Astrocyte (in vitro differentiated cells and primary cell): ENCODE results near the gene RNASE11. TPM values are rescaled to one million over a fixed set of nuclear protein-coding genes. Genes with fewer than 3 reads are reported as not detected.

ENCODE experiments used
- DNase-seq: peaks from one replicate; pipeline ENCODE4 v3.0.0-alpha.2; 2010; ENCODE audit warnings: low read depth
- FAIRE-seq: peaks from 2 replicates; lab custom pipeline; 2011; peaks lifted over from hg19 to GRCh38; lab: Jason Lieb, UNC
- H2AFZ ChIP-seq: 2 replicates; pipeline ENCODE4 v1.6.0; 2012; ENCODE audit warnings: low read depth, low read length, inconsistent platforms
- H3K27ac ChIP-seq: 2 replicates; pipeline ENCODE4 v1.5.1; 2011; ENCODE audit warnings: low read depth, low read length, inconsistent platforms
- H3K27me3 ChIP-seq: 2 replicates; pipeline ENCODE4 v1.6.0; 2011; ENCODE audit warnings: low read length, inconsistent platforms; ENCODE audit not compliant: insufficient read depth
- H3K36me3 ChIP-seq: 2 replicates; pipeline ENCODE4 v1.5.1; 2011; ENCODE audit warnings: low read length, inconsistent platforms; ENCODE audit not compliant: insufficient read depth
- H3K4me1 ChIP-seq: 2 replicates; pipeline ENCODE4 v1.5.1; 2011; ENCODE audit warnings: low read length, inconsistent platforms; ENCODE audit not compliant: insufficient read depth
- H3K4me2 ChIP-seq: 2 replicates; pipeline ENCODE4 v1.6.0; 2012; ENCODE audit warnings: low read length, inconsistent platforms
- H3K4me3 ChIP-seq: 2 replicates; pipeline ENCODE4 v1.5.1; 2011; ENCODE audit warnings: low read depth, mild to moderate bottlenecking, low read length, inconsistent platforms; ENCODE audit not compliant: insufficient read depth
- H3K79me2 ChIP-seq: 2 replicates; pipeline ENCODE4 v1.6.0; 2012; ENCODE audit warnings: mild to moderate bottlenecking, low read length, inconsistent platforms; ENCODE audit not compliant: insufficient read depth
- H3K9ac ChIP-seq: 2 replicates; pipeline ENCODE4 v1.6.0; 2012; ENCODE audit warnings: mild to moderate bottlenecking, low read length, inconsistent platforms
- H3K9me3 ChIP-seq: 2 replicates; pipeline ENCODE4 v1.5.1; 2012; ENCODE audit warnings: low read depth, mild to moderate bottlenecking, low read length, inconsistent platforms; ENCODE audit not compliant: insufficient read depth
- H4K20me1 ChIP-seq: 2 replicates; pipeline ENCODE4 v1.6.0; 2012; ENCODE audit warnings: low read length, inconsistent platforms; ENCODE audit not compliant: insufficient read depth
- H3K27ac Mint-ChIP-seq: one replicate; pipeline ENCODE4 v1.8.0; 2021; ENCODE audit warnings: mild to moderate bottlenecking, mixed read lengths; ENCODE audit not compliant: unreplicated experiment
- H3K27me3 Mint-ChIP-seq: one replicate; pipeline ENCODE4 v1.8.0; 2021; ENCODE audit warnings: low read depth, mixed read lengths; ENCODE audit not compliant: unreplicated experiment
- H3K36me3 Mint-ChIP-seq: one replicate; pipeline ENCODE4 v1.8.0; 2021; ENCODE audit warnings: low read depth, mixed read lengths; ENCODE audit not compliant: unreplicated experiment
- H3K4me1 Mint-ChIP-seq: one replicate; pipeline ENCODE4 v1.8.0; 2021; ENCODE audit warnings: low read depth, mixed read lengths; ENCODE audit not compliant: unreplicated experiment
- H3K4me3 Mint-ChIP-seq: one replicate; pipeline ENCODE4 v1.8.0; 2021; ENCODE audit warnings: mild to moderate bottlenecking, moderate library complexity, mixed read lengths; ENCODE audit not compliant: unreplicated experiment
- H3K9me3 Mint-ChIP-seq: one replicate; pipeline ENCODE4 v1.8.0; 2021; ENCODE audit warnings: mild to moderate bottlenecking, mixed read lengths; ENCODE audit not compliant: unreplicated experiment
- EZH2 ChIP-seq: IDR thresholded peaks from 2 replicates; pipeline ENCODE4 v1.6.1; 2012; ENCODE audit warnings: mild to moderate bottlenecking, low read length, inconsistent platforms; ENCODE audit not compliant: insufficient read depth
- total RNA-seq: library from RNA; stranded (reverse); gene quantifications from 2 replicates; pipeline ENCODE4 v1.2.1, GENCODE V29; 2021
- TF ChIP-seq, protein P1 (sequence below): IDR thresholded peaks from 2 replicates; pipeline ENCODE4 v1.5.1; 2011; ENCODE audit warnings: low read depth, mild to moderate bottlenecking, inconsistent platforms, low read length, moderate library complexity; ENCODE audit not compliant: insufficient read depth

The RNASE11 gene
- total RNA-seq, 1 donor from 2014 or later, result not detected

DNA sequence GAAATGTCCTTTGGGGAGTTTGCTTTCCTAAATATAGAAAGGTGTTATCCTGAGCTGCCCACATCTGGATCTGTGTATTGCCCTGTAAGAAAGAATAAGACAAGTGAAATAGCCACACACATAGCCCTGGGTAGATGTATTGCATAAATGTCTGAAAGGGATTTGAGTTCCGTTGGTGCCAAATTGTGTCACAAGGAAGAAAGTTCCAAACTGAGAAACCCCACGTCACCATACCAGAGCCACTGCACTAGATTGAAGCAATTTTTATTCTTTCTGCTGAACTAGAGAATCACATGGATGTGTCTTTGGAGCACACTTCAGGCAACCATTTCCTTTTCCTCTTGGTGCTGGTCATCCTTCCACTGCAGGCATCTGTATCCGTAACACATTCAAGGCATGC lies 32.0 kb downstream of the RNASE11 start:
- DNase-seq (no peak), FAIRE-seq (no peak)
- Histone ChIP-seq H3K9me3 (no peaks in the 10 kb centered on the region), H4K20me1 (no peaks in the 10 kb centered on the region), H2AFZ (no peak overlapping the region), H3K27me3 (no peaks in the 10 kb centered on the region), H3K4me2 (no peak overlapping the region), H3K79me2 (no peaks in the 10 kb centered on the region), H3K9ac (no peak overlapping the region), H3K36me3 (no peaks in the 10 kb centered on the region), H3K4me3 (no peak overlapping the region), H3K27ac (no peak overlapping the region), H3K4me1 (no peaks in the 10 kb centered on the region)
- TF ChIP-seq, protein P1, sequence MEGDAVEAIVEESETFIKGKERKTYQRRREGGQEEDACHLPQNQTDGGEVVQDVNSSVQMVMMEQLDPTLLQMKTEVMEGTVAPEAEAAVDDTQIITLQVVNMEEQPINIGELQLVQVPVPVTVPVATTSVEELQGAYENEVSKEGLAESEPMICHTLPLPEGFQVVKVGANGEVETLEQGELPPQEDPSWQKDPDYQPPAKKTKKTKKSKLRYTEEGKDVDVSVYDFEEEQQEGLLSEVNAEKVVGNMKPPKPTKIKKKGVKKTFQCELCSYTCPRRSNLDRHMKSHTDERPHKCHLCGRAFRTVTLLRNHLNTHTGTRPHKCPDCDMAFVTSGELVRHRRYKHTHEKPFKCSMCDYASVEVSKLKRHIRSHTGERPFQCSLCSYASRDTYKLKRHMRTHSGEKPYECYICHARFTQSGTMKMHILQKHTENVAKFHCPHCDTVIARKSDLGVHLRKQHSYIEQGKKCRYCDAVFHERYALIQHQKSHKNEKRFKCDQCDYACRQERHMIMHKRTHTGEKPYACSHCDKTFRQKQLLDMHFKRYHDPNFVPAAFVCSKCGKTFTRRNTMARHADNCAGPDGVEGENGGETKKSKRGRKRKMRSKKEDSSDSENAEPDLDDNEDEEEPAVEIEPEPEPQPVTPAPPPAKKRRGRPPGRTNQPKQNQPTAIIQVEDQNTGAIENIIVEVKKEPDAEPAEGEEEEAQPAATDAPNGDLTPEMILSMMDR, result no peak
- TF ChIP-seq EZH2, result no peak
- Mint-ChIP-seq H3K36me3 (no peaks in the 10 kb centered on the region), H3K4me1 (peaks cover 15% of the 10 kb centered on the region), H3K27me3 (no peaks in the 10 kb centered on the region), H3K27ac (no peak overlapping the region), H3K9me3 (no peaks in the 10 kb centered on the region), H3K4me3 (no peak overlapping the region)

DNA sequence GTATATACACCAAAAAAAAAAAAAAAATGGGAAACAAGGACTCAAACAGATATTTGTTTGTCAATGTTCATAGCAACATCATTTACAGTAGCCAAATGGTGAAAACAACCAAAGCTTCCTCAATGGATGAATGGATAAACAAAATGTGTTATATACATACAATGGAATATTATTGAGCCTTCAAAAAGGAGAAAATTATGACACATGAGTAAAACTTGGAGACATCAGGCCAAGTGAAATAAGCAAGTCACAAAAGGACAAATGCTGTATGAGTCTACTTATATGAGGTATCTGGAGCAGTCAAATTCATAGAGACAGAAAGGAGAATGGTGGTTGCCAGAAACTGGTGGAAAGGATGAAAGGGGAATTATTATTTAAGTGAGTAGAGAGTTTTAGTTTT lies 34.8 kb downstream of the RNASE11 start:
- H3K4me1 ChIP-seq, result no peaks in the 10 kb centered on the region
- no peaks in the 10 kb centered on the region for H3K36me3 ChIP-seq
- no peak overlapping the region for H3K4me3 Mint-ChIP-seq
- no peak overlapping the region for H3K27ac ChIP-seq
- no peak overlapping the region for H3K4me2 ChIP-seq
- no peaks in the 10 kb centered on the region for H4K20me1 ChIP-seq
- no peak for TF ChIP-seq EZH2
- TF ChIP-seq, protein P1, result no peak
- FAIRE-seq, result no peak
- H3K9me3 ChIP-seq, result no peaks in the 10 kb centered on the region
- H3K27ac Mint-ChIP-seq, result no peak overlapping the region
- no peak for DNase-seq
- H2AFZ ChIP-seq, result no peak overlapping the region
- no peak overlapping the region for H3K4me3 ChIP-seq
- peaks cover 11% of the 10 kb centered on the region for H3K4me1 Mint-ChIP-seq
- no peak overlapping the region for H3K9ac ChIP-seq
- no peaks in the 10 kb centered on the region for H3K27me3 ChIP-seq
- H3K9me3 Mint-ChIP-seq, result no peaks in the 10 kb centered on the region
- peaks cover 2% of the 10 kb centered on the region for H3K27me3 Mint-ChIP-seq
- H3K79me2 ChIP-seq, result no peaks in the 10 kb centered on the region
- no peaks in the 10 kb centered on the region for H3K36me3 Mint-ChIP-seq

DNA sequence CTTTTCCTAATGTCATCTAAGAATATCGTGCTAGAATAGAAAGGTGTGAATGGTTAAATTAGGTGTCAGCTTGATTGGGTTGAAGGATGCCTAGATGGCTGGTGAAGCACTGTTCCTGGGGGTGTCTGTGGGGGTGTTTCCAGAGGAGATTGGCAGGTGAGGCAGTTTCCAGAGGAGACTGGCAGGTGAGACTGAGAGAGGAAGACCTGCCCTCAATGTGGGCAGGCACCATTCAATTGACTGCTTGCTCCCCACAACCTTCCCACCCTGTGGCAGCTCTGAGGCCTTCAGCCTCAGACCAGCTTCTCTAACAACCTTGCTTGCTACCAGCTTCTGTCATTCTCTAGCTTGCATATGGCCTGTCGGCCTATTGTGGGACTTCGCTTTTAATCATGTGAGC lies 36.2 kb downstream of the RNASE11 start:
- Mint-ChIP-seq H3K27me3 (peaks cover 2% of the 10 kb centered on the region), H3K27ac (no peak overlapping the region), H3K9me3 (no peaks in the 10 kb centered on the region), H3K4me3 (no peak overlapping the region), H3K36me3 (no peaks in the 10 kb centered on the region), H3K4me1 (peaks cover under 1% of the 10 kb centered on the region)
- no peaks in the 10 kb centered on the region for H4K20me1 ChIP-seq
- DNase-seq (no peak), FAIRE-seq (no peak)
- no peaks in the 10 kb centered on the region for H3K27me3 ChIP-seq
- H3K79me2 ChIP-seq, result no peaks in the 10 kb centered on the region
- no peak overlapping the region for H3K27ac ChIP-seq
- no peaks in the 10 kb centered on the region for H3K36me3 ChIP-seq
- no peak overlapping the region for H3K9ac ChIP-seq
- no peak overlapping the region for H3K4me2 ChIP-seq
- H2AFZ ChIP-seq, result no peak overlapping the region
- H3K9me3 ChIP-seq, result no peaks in the 10 kb centered on the region
- H3K4me3 ChIP-seq, result no peak overlapping the region
- no peaks in the 10 kb centered on the region for H3K4me1 ChIP-seq
- TF ChIP-seq EZH2, result no peak
- TF ChIP-seq, protein P1, result no peak
